SH-SY5Y (cell line): ENCODE results near the gene TMEM234.

Experiments used
- GATA2 ChIP-seq: IDR thresholded peaks from 2 replicates; pipeline ENCODE4 v1.6.1; 2011; ENCODE audit warnings: mild to moderate bottlenecking, low read depth, low read length
- GATA3 ChIP-seq: IDR thresholded peaks from 2 replicates; pipeline ENCODE4 v1.6.1; 2011; ENCODE audit warnings: low read depth, mild to moderate bottlenecking, low read length, moderate library complexity

DNA sequence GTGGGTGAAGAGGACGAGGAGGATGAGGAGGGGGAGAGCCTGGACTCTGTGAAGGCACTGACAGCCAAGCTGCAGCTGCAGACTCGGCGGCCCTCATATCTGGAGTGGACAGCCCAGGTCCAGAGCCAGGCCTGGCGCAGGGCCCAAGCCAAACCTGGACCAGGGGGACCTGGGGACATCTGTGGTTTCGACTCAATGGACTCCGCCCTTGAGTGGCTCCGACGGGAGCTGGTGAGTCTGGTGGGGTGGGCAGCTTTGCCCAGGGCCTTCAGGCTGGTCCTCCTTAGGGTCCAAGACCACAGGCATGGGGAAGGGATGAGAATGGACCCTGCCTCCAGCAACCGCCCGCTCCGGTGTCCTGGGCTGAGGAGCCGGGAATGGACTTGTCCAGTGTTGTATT, 25.3 kb upstream of the TMEM234 start:
- TF ChIP-seq GATA2 (no peak), GATA3 (no peak)
